CD4-positive, alpha-beta T cell treated with Interleukin-6 at 100 ng/mL for 8 hours (primary cell): Measurements from ENCODE around the gene GNG7.
"Not testable (repeated sequence)": the region's sequence is repeated elsewhere in the genome, so short reads cannot be mapped to it uniquely, and the experiment has no call there.

Experiments used
- DNase-seq: peaks from one replicate; pipeline ENCODE4 v3.0.0-alpha.2; 2020; ENCODE audit warnings: mixed read lengths, low spot score

The GNG7 gene

GRCh38 chr19:2619076-2619475 is 83.4 kb downstream of the GNG7 start:
- no peak for DNase-seq

- DNase-seq = peak; percentile 70
Observed at GRCh38 chr19:2618611-2619010, 83.9 kb downstream of the GNG7 start.

GRCh38 chr19:2617393-2618165 is 84.9 kb downstream of the GNG7 start:
- DNase-seq = no peak

- peak; percentile 48 for DNase-seq
Observed at GRCh38 chr19:2616741-2617392, 85.6 kb downstream of the GNG7 start.

GRCh38 chr19:2615782-2616181 is 86.7 kb downstream of the GNG7 start:
- no peak for DNase-seq

- DNase-seq = peak; percentile 54
Observed at GRCh38 chr19:2613507-2614295, 88.8 kb downstream of the GNG7 start.

- DNase-seq = no peak
Observed at GRCh38 chr19:2612619-2613249, 89.8 kb downstream of the GNG7 start.

GRCh38 chr19:2611483-2612464 is 90.7 kb downstream of the GNG7 start:
- DNase-seq = no peak

- peak; percentile 83 for DNase-seq
Observed at GRCh38 chr19:2610637-2611482, 91.6 kb downstream of the GNG7 start.

- DNase-seq = no peak
Observed at GRCh38 chr19:2609389-2610116, 92.9 kb downstream of the GNG7 start.

- DNase-seq = not testable (repeated sequence)
Observed at GRCh38 chr19:2609034-2609388, 93.5 kb downstream of the GNG7 start.

GRCh38 chr19:2608602-2608922 is 93.9 kb downstream of the GNG7 start:
- no peak for DNase-seq

- DNase-seq = peak; percentile 64
Observed at GRCh38 chr19:2607712-2608601, 94.5 kb downstream of the GNG7 start.

GRCh38 chr19:2606774-2607173 is 95.7 kb downstream of the GNG7 start:
- not testable (repeated sequence) for DNase-seq

GRCh38 chr19:2605889-2606288 is 96.6 kb downstream of the GNG7 start:
- not testable (repeated sequence) for DNase-seq

- DNase-seq = no peak
Observed at GRCh38 chr19:2604747-2605329, 97.7 kb downstream of the GNG7 start.

- no peak for DNase-seq
Observed at GRCh38 chr19:2603334-2603733, 99.2 kb downstream of the GNG7 start.
